Measurements from ENCODE around the gene PIH1D1. TPM values are rescaled to one million over a fixed set of nuclear protein-coding genes. Genes with fewer than 3 reads are reported as not detected.
A peak's percentile ranks its signal among the peaks of the same experiment; 100 is the strongest.

The PIH1D1 gene
- total and polyA plus RNA-seq, 10 of the 15 experiments (the other 5 are each of a cell fraction or from before 2014, with no cell fraction given): 16.1 to 153 (median 106) TPM

- peak; percentile 75; the same call in 1 of the 2 replicates for TF ChIP-seq CBFB (IDR thresholded peaks at IDR 0.05; ENCODE audit: low read depth)
- no peak for TF ChIP-seq E2F4 (IDR thresholded peaks at IDR 0.05; ENCODE audit: low read depth, low read length)
- TF ChIP-seq PAX8 (IDR thresholded peaks at IDR 0.05): no peak
- peak; percentile 91 for TF ChIP-seq FOXK2 (IDR thresholded peaks at IDR 0.05)
- no peak for TF ChIP-seq ZSCAN29 (IDR thresholded peaks at IDR 0.05)
- TF ChIP-seq CBX3 (IDR thresholded peaks at IDR 0.05; ENCODE audit: borderline replicate concordance, low read depth): no peak
- no peak for TF ChIP-seq USF2 (IDR thresholded peaks at IDR 0.05; ENCODE audit: borderline replicate concordance, low read depth, low read length)
- no peak for TF ChIP-seq ZNF24 (IDR thresholded peaks at IDR 0.05)
- peak; percentile 94 for TF ChIP-seq MEF2B (IDR thresholded peaks at IDR 0.05; ENCODE audit: partially characterized antibody, poor library complexity, severe bottlenecking)
- peak; percentile 76 for TF ChIP-seq BRCA1 (IDR thresholded peaks at IDR 0.05; ENCODE audit: low read depth, low read length)
- peak; percentile 100 for TF ChIP-seq ZNF592 (IDR thresholded peaks at IDR 0.05)
- TF ChIP-seq MTA2 (IDR thresholded peaks at IDR 0.05; ENCODE audit: low read depth): 0 out of 2 replicates have a peak, but pooled peaks have one; percentile 19
- TF ChIP-seq, protein P1, sequence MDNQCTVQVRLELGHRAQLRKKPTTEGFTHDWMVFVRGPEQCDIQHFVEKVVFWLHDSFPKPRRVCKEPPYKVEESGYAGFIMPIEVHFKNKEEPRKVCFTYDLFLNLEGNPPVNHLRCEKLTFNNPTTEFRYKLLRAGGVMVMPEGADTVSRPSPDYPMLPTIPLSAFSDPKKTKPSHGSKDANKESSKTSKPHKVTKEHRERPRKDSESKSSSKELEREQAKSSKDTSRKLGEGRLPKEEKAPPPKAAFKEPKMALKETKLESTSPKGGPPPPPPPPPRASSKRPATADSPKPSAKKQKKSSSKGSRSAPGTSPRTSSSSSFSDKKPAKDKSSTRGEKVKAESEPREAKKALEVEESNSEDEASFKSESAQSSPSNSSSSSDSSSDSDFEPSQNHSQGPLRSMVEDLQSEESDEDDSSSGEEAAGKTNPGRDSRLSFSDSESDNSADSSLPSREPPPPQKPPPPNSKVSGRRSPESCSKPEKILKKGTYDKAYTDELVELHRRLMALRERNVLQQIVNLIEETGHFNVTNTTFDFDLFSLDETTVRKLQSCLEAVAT (IDR thresholded peaks at IDR 0.05): no peak
- no peak for TF ChIP-seq IRF4 (IDR thresholded peaks at IDR 0.05; ENCODE audit: low read depth, low read length)
- TF ChIP-seq ZZZ3 (IDR thresholded peaks at IDR 0.05; ENCODE audit: control insufficient read depth, insufficient read length, low read depth): no peak
- TF ChIP-seq FOXM1 (IDR thresholded peaks at IDR 0.05; ENCODE audit: low read depth, low read length): no peak
- TF ChIP-seq RFX5 (IDR thresholded peaks at IDR 0.05; ENCODE audit: low read depth, low read length): no peak
- no peak for TF ChIP-seq E4F1 (IDR thresholded peaks at IDR 0.05; ENCODE audit: borderline replicate concordance, partially characterized antibody)
- no peak for TF ChIP-seq FOS (IDR thresholded peaks at IDR 0.05; ENCODE audit: borderline replicate concordance, extremely low read depth, insufficient read length)
- no peak for TF ChIP-seq TCF7 (IDR thresholded peaks at IDR 0.05; ENCODE audit: borderline replicate concordance)
- TF ChIP-seq KDM1A (IDR thresholded peaks at IDR 0.05; ENCODE audit: borderline replicate concordance): no peak
Measured at GRCh38 chr19:49451430-49452181, at the start of gene PIH1D1 (continued).
